Prostate gland (tissue), 2 donors: Measurements from ENCODE around the gene ARHGAP5. TPM values are rescaled to one million over a fixed set of nuclear protein-coding genes. Genes with fewer than 3 reads are reported as not detected.
A peak's percentile ranks its signal among the peaks of the same experiment; 100 is the strongest.

ENCODE experiments used
- DNase-seq: peaks from one replicate; pipeline ENCODE4 v3.0.0-alpha.2; 2019; ENCODE audit warnings: low spot score
- H3K27ac ChIP-seq, 2 donors: fragments of 200-600 bp; sonication (generic); 2 replicates each; pipeline ENCODE4 v1.5.1; 2017 to 2019
- H3K27me3 ChIP-seq: fragments of 200-600 bp; sonication (generic); replicated peaks from 2 replicates; pipeline ENCODE4 v1.5.1; 2019; ENCODE audit not compliant: insufficient read depth
- H3K36me3 ChIP-seq, 2 donors: fragments of 200-600 bp; sonication (generic); 1 replicate in 1 of 2; 2 replicates in 1 of 2; pipeline versions ENCODE4 v1.5.1 to v1.8.1; 2017 to 2019
- H3K4me1 ChIP-seq: fragments of 200-600 bp; sonication (generic); replicated peaks from 2 replicates; pipeline ENCODE4 v1.5.1; 2019
- H3K4me3 ChIP-seq, 2 donors: fragments of 200-600 bp; sonication (generic); 2 replicates each; pipeline ENCODE4 v1.5.1; 2017 to 2019
- H3K9me3 ChIP-seq: fragments of 200-600 bp; sonication (generic); 2 replicates; pipeline ENCODE4 v1.5.1; 2017
- POLR2A ChIP-seq: fragments of 450-650 bp; IDR thresholded peaks from one replicate; pipeline ENCODE4 v1.6.1; 2016; ENCODE audit warnings: antibody characterized with exemption, mild to moderate bottlenecking
- POLR2AphosphoS5 ChIP-seq: sonication (generic); formaldehyde crosslinking; IDR thresholded peaks from one replicate; pipeline ENCODE4 v1.6.1; 2017; ENCODE audit warnings: antibody characterized with exemption
- WGBS: methylation state at CpG from one replicate; pipeline ENCODE4 v1.1.5; 2018; 5-methylcytosine and 5-hydroxymethylcytosine counted together
- intact Hi-C: fragments of 100-400 bp; cut with DNase I; formaldehyde crosslinking; loops from one replicate; pipeline ENCODE4 v1.14.2; 2022
- total RNA-seq, 2 donors: library from RNA; depleted of rRNA; stranded (reverse); fragments of >200 nt; gene quantifications; one replicate each; pipeline ENCODE4 v1.1.0, GENCODE V29; 2016
- TF ChIP-seq, protein P1 (sequence below), 4 experiments: fragments of 200-600 bp in 2 of 4; fragments of 450-650 bp in 2 of 4; sonication (generic) in 2 of 4; IDR thresholded peaks; 1 replicate in 3 of 4; 2 replicates in 1 of 4; pipeline ENCODE4 v1.5.1; 2016 to 2019; ENCODE audit warnings: antibody characterized with exemption in 4 of 4, mild to moderate bottlenecking in 2 of 4, moderate library complexity in 2 of 4

ARHGAP5 gene
- total RNA-seq, 2 donors from 2014 or later, result 83.3 to 112 TPM

DNA sequence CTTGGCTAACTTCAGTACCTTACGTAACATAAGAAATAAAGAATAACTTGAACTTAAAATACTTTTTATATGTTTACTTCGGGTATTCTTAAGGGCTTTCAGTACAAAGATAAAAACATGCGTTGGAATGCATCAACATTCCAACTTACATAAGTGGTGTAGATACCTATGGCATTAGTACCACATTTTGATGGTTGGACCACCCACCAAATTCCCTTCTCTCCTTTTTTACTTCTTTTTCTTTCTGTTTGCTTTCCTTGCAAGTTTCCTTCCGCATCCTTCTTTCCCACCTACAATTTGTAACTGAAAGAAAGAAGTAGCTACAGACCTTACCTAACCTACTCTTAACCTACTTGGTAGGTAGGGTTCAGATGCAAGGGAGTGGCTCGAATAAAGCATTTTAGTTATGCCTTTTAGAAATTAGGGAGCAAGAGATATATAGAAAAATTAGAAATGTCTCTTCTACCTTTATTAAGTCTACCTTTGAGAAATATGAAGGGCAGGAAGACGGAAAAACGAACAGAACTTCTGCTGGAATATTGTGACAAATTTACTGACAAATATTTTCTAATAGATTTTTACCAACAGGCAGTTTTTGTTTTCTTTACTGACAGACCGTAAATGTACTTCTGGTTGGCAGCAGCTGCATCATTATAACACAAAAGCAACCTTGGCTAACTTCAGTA, 2.1 kb upstream of the ARHGAP5 start:
- no peak for DNase-seq
- Histone ChIP-seq H3K27me3 (no peaks in the 10 kb centered on the region), H3K27ac (peak overlapping the region; percentile 99 to 100), H3K4me3 (peak overlapping the region in 1 of 2 donors; percentile 94), H3K4me1 (no peaks in the 10 kb centered on the region), H3K9me3 (no peaks in the 10 kb centered on the region), H3K36me3 (no peaks in the 10 kb centered on the region)
- intact Hi-C loops, result loop anchor here (2.0 to 5.0 kb wide), 2 partner anchors 176 to 392 kb away; no protein-coding TSS in a partner anchor
- no peak for TF ChIP-seq POLR2AphosphoS5
- TF ChIP-seq, protein P1, sequence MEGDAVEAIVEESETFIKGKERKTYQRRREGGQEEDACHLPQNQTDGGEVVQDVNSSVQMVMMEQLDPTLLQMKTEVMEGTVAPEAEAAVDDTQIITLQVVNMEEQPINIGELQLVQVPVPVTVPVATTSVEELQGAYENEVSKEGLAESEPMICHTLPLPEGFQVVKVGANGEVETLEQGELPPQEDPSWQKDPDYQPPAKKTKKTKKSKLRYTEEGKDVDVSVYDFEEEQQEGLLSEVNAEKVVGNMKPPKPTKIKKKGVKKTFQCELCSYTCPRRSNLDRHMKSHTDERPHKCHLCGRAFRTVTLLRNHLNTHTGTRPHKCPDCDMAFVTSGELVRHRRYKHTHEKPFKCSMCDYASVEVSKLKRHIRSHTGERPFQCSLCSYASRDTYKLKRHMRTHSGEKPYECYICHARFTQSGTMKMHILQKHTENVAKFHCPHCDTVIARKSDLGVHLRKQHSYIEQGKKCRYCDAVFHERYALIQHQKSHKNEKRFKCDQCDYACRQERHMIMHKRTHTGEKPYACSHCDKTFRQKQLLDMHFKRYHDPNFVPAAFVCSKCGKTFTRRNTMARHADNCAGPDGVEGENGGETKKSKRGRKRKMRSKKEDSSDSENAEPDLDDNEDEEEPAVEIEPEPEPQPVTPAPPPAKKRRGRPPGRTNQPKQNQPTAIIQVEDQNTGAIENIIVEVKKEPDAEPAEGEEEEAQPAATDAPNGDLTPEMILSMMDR (IDR thresholded peaks at IDR 0.05), result no peak
- no peak for TF ChIP-seq POLR2A
- 31% methylated on average over 8 of the region's 8 CpGs for WGBS

DNA sequence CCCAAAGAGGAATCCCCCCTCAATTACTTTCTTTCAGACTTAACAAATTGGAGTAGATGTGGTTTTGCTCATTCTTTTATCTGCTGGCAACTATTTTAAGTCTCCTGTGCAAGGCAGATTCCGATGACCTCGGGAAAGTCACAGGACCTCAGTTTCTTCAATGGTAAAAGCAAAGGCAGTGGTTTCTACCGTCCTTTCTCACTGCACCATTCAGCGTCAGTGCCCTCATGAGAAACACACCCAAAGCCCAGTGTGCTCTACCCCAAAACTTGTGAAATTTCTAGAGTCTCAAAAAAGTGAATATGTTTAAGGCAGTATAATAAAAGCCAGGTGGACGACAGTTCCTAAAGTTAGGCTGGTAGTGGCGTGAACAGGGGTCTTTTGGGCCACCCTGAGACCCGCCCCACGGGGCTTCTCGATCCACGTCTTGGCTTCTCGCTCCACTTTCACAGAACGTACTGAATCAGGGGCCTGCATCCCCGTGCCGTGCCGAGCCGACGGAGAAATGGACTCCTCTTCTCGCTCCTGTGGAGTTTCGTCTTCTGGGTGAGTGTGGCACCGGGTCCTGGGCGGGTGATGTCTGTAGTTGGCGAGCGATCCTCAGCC, 1.3 kb upstream of the ARHGAP5 start:
- TF ChIP-seq POLR2AphosphoS5, result no peak
- intact Hi-C loops, result loop anchor here (2.0 to 5.0 kb wide), 3 partner anchors 127 to 392 kb away; partner anchors contain the start of genes RNU6-7 and RNU6-8
- H3K36me3 ChIP-seq, result no peaks in the 10 kb centered on the region
- WGBS, result under 1% methylated on average over 13 of the region's 23 CpGs
- no peaks in the 10 kb centered on the region for H3K9me3 ChIP-seq
- peak overlapping the region; percentile 94 to 97 for H3K4me3 ChIP-seq
- DNase-seq, result peak; percentile 58
- no peaks in the 10 kb centered on the region for H3K27me3 ChIP-seq
- H3K4me1 ChIP-seq, result no peaks in the 10 kb centered on the region
- peak overlapping the region; percentile 99 to 100 for H3K27ac ChIP-seq

DNA sequence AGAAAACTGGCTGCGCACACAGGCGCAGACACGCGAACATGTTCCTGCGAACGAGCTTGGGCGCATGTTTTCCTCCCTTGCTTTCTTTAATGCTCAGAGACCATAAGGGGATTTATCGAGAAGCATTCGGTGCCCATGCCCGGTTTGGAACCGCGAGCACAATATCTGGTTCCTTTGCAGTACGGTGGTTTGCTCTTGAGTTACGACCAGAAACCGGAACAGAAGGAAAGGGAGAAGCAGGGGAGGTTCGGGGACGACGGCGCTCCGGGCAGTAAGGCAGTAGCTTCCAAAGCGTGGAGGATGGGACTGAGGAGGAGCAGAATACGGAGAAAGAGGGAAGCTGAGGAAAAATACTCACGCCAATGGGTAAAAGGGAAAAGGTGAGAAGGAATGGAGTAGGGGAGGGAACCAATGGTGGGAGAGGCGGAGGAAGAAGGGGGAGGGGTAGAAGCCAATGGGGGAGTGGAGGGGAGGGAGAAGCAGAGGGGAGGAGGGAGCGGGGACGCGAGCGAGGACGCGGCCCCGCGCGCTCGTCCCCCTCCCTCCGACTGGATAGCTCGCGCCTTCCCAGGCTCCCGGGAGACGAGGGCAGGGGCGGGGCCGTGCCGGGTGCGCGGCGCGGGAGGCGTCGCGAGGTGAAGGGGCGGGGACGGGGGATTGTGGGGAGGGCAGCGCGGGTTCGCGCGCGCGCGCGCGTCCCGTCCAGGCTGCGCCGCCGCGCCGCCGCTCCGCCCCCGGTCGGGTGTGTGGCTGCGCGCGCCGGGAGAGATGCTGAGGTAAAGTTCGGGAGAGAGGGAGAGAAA, 625 bp upstream of the ARHGAP5 start:
- intact Hi-C loops, result loop anchor here (2.0 to 5.0 kb wide), 2 partner anchors 126 to 391 kb away; partner anchors contain the start of genes RNU6-7 and RNU6-8
- no peaks in the 10 kb centered on the region for H3K4me1 ChIP-seq
- no peaks in the 10 kb centered on the region for H3K9me3 ChIP-seq
- peak overlapping the region; percentile 94 to 97 for H3K4me3 ChIP-seq
- WGBS, result under 1% methylated on average over 59 of the region's 76 CpGs
- TF ChIP-seq, protein P1 (IDR thresholded peaks at IDR 0.05), result no peak
- peak; percentile 73 for TF ChIP-seq POLR2A
- TF ChIP-seq POLR2AphosphoS5, result peak; percentile 79
- peak; percentile 95 for DNase-seq
- peak overlapping the region; percentile 99 to 100 for H3K27ac ChIP-seq
- H3K36me3 ChIP-seq, result no peaks in the 10 kb centered on the region
- no peaks in the 10 kb centered on the region for H3K27me3 ChIP-seq

DNA sequence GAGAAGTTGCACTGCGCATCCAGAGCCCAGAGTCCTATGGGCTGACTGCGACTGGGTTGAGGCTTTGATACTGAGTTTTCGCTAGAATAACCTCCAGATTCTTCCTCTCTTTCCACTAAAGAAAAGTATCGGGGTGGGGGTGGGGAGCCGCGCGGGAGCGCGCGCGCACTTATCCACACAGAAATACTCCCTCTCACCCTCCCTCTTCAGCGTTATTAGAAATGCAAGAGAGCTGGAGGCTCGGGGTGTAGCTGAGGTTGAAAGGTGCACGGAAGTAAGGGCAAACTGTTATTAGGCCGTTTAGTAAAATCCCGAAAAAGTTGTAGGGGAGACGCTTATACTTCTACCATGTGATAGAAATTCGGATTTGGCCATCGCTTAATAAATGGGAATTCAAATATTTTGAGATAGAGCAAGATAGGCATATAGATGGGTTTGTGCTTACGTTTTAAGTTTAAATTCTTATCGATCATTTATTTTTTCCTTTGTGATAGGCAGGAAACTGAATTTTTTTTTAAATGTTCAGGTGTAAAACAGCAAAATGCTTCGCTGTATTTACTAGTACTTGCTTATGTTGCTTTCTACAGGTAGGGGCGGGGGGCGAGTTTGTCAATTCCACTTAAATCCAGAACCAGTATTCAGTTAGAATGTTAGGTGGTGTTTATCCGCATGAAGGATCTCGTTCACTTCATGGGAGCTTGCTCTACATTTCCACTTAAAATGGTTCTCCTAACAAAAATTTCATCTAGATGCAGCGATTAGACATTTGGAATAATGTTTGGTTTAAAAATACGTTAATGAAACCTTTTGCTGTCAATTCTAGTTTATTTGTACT, 1.1 kb downstream of the ARHGAP5 start:
- no peaks in the 10 kb centered on the region for H3K4me1 ChIP-seq
- H3K36me3 ChIP-seq, result no peaks in the 10 kb centered on the region
- TF ChIP-seq POLR2A (no peak), POLR2AphosphoS5 (peak; percentile 29)
- TF ChIP-seq, protein P1 (IDR thresholded peaks at IDR 0.05), result no peak
- DNase-seq, result peak; percentile 32
- under 1% methylated on average over 28 of the region's 28 CpGs for WGBS
- no peaks in the 10 kb centered on the region for H3K27me3 ChIP-seq
- H3K27ac ChIP-seq, result peak overlapping the region; percentile 99 to 100
- no peaks in the 10 kb centered on the region for H3K9me3 ChIP-seq
- peak overlapping the region; percentile 94 to 97 for H3K4me3 ChIP-seq
- intact Hi-C loops, result loop anchor here (5.0 kb wide), 1 partner anchor 389 kb away; no protein-coding TSS in a partner anchor
